ENCODE results near the gene CCDC187. TPM values are rescaled to one million over a fixed set of nuclear protein-coding genes. Genes with fewer than 3 reads are reported as not detected.

CCDC187 gene
- total RNA-seq, 2 donors from 2014 or later: 0.04 to 0.09 TPM

DNA sequence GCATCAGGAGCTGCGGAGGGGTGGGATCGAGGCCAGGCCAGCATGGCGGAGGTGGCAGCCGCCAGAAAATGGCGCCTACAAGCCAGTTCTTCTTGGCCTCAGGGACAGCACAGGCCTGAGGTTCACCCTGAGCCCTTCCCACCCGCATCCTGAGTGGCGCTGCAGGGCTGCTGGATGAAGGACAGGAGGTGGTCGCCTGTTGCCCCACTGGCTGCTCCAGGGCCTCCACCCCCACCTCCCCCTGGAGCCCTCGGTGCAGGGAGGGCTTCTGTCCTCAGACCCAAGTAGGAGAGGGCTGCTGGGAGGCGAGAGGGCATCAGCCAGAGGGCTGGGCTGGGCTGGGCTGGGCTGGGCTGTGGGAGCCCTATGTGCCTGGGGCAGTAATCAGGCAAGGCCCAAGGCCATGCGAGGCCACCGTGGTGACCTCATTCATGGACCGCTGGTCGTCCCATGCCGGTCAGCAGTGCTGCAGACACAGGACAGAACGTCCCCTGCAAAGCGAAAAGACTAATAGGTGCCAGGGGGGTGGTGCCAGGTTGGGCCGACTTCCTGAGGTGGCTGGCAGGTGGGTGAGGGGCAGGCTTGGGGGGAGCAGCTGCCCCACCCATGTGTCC lies 37.3 kb upstream of the CCDC187 start:
- DNase-seq: no peak
- Mint-ChIP-seq H3K4me1 (peaks cover 4% of the 10 kb centered on the region), H3K36me3 (ENCODE audit: low read depth) (no peaks in the 10 kb centered on the region), H3K4me3 (no peak overlapping the region), H3K27me3 (ENCODE audit: insufficient read depth) (no peaks in the 10 kb centered on the region), H3K9me3 (no peaks in the 10 kb centered on the region), H3K27ac (no peak overlapping the region)
- Histone ChIP-seq H3K27me3 (ENCODE audit: control insufficient read depth, insufficient read depth, low read length, poor library complexity, severe bottlenecking) (no peaks in the 10 kb centered on the region), H3K27ac (ENCODE audit: low read depth, low read length) (no peak overlapping the region), H3K36me3 (ENCODE audit: control insufficient read depth, insufficient read depth, low read length) (no peaks in the 10 kb centered on the region), H3K4me3 (ENCODE audit: low read length) (no peak overlapping the region), H3K9me3 (ENCODE audit: control insufficient read depth, low read length) (no peaks in the 10 kb centered on the region), H3K4me1 (ENCODE audit: control insufficient read depth, insufficient read depth, low read length) (peaks cover 6% of the 10 kb centered on the region), H3K9ac (ENCODE audit: extremely low read depth, low read length, poor library complexity, severe bottlenecking) (no peak overlapping the region)
- 94% methylated on average over 7 to 18 of the region's 18 CpGs for WGBS, 2 experiments (ENCODE audit: insufficient coverage in 1 of 2, insufficient read length in 1 of 2)
- no peak for TF ChIP-seq CTCF (conservative IDR thresholded peaks at IDR 0.05)

- Mint-ChIP-seq H3K4me1 (peaks cover 3% of the 10 kb centered on the region), H3K36me3 (ENCODE audit: low read depth) (no peaks in the 10 kb centered on the region), H3K27ac (no peak overlapping the region), H3K4me3 (no peak overlapping the region), H3K27me3 (ENCODE audit: insufficient read depth) (no peaks in the 10 kb centered on the region), H3K9me3 (no peaks in the 10 kb centered on the region)
- Histone ChIP-seq H3K9ac (ENCODE audit: extremely low read depth, low read length, poor library complexity, severe bottlenecking) (no peak overlapping the region), H3K9me3 (ENCODE audit: control insufficient read depth, low read length) (no peaks in the 10 kb centered on the region), H3K4me1 (ENCODE audit: control insufficient read depth, insufficient read depth, low read length) (peaks cover 6% of the 10 kb centered on the region), H3K27ac (ENCODE audit: low read depth, low read length) (no peak overlapping the region), H3K36me3 (ENCODE audit: control insufficient read depth, insufficient read depth, low read length) (no peaks in the 10 kb centered on the region), H3K27me3 (ENCODE audit: control insufficient read depth, insufficient read depth, low read length, poor library complexity, severe bottlenecking) (no peaks in the 10 kb centered on the region), H3K4me3 (ENCODE audit: low read length) (no peak overlapping the region)
- TF ChIP-seq CTCF (conservative IDR thresholded peaks at IDR 0.05): no peak
- DNase-seq: no peak
- WGBS, 2 experiments (ENCODE audit: insufficient coverage in 1 of 2, insufficient read length in 1 of 2): 96 to 98% methylated on average over 6 to 28 of the region's 28 CpGs
Measured at GRCh38 chr9:136340356-136341041, 36.6 kb upstream of the CCDC187 start.

GRCh38 chr9:136339958-136340310 lies 36.0 kb upstream of the CCDC187 start:
- Mint-ChIP-seq H3K27me3 (ENCODE audit: insufficient read depth) (no peaks in the 10 kb centered on the region), H3K4me3 (no peak overlapping the region), H3K27ac (no peak overlapping the region), H3K4me1 (peaks cover 3% of the 10 kb centered on the region), H3K9me3 (no peaks in the 10 kb centered on the region), H3K36me3 (ENCODE audit: low read depth) (no peaks in the 10 kb centered on the region)
- TF ChIP-seq CTCF (conservative IDR thresholded peaks at IDR 0.05): no peak
- 91 to 93% methylated on average over 6 to 12 of the region's 12 CpGs for WGBS, 2 experiments (ENCODE audit: insufficient coverage in 1 of 2, insufficient read length in 1 of 2)
- H3K9ac ChIP-seq (ENCODE audit: extremely low read depth, low read length, poor library complexity, severe bottlenecking): no peak overlapping the region
- H3K4me1 ChIP-seq (ENCODE audit: control insufficient read depth, insufficient read depth, low read length): peaks cover 6% of the 10 kb centered on the region
- H3K4me3 ChIP-seq (ENCODE audit: low read length): no peak overlapping the region
- no peaks in the 10 kb centered on the region for H3K36me3 ChIP-seq (ENCODE audit: control insufficient read depth, insufficient read depth, low read length)
- DNase-seq: no peak
- H3K27ac ChIP-seq (ENCODE audit: low read depth, low read length): no peak overlapping the region
- no peaks in the 10 kb centered on the region for H3K9me3 ChIP-seq (ENCODE audit: control insufficient read depth, low read length)
- H3K27me3 ChIP-seq (ENCODE audit: control insufficient read depth, insufficient read depth, low read length, poor library complexity, severe bottlenecking): no peaks in the 10 kb centered on the region

All from endodermal cell (in vitro differentiated cells).